Right ventricle myocardium inferior (tissue), 1 donor: ENCODE results near the gene MIEF1. TPM values are rescaled to one million over a fixed set of nuclear protein-coding genes. Genes with fewer than 3 reads are reported as not detected.

Experiments
- ATAC-seq: fragments of 200-7000 bp; cut with Tn5 transposase; one replicate; pipeline ENCODE4 v1.9.1; 2020; ENCODE audit warnings: mild to moderate bottlenecking, moderate library complexity
- DNase-seq: peaks from one replicate; pipeline ENCODE4 v3.0.0; 2021; ENCODE audit errors: missing footprints
- intact Hi-C: fragments of 100-400 bp; cut with DNase I; formaldehyde crosslinking; loops from one replicate; pipeline ENCODE4 v1.11.0; 2022
- total RNA-seq: library from RNA; stranded (reverse); fragmentation: NEBNext Ultra II Directional; extraction: Animal tissue kit (Norgen Biotek cat#: 25700); gene quantifications from one replicate; pipeline ENCODE4 v1.2.1, GENCODE V29; 2021
- donor health status: DM: no; HTN: yes; CAD: no; lungs with severe emphysema.

Gene MIEF1
- total RNA-seq, 1 donor from 2014 or later: 17.3 TPM

DNA sequence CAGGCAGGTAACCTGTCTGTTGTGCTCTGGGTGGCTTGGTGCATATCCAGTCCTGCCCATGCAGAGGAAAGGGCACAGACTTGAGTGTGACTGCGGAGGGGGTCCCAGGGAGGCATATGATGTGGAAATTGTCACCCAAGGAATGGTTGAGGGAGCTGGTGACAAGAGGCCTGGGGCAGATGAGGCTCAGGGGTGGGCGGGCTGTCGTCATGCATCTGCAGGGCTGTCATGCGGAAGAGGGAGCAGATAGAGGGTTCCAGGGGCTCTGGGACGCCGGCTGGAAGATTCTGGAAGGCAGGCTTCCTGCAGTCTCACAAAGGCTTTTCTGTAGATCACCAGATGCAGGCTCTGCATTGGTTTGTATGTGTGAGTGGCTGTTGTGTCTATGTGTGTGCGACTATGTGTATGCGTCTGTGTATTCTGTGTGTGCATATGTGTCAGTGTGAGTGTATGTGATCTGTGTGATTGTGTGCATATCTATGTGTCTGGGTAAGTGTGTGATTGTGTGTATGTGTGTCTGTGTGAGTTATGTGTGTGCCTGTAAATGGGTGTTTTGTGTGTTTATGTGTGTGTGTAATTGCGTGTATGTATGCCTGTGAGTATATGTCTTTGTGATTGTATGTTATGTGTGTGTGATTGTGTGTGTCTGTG is 60.9 kb downstream of the MIEF1 start:
- intact Hi-C loops: no loop called here
- DNase-seq: no peak
- ATAC-seq: no peak

DNA sequence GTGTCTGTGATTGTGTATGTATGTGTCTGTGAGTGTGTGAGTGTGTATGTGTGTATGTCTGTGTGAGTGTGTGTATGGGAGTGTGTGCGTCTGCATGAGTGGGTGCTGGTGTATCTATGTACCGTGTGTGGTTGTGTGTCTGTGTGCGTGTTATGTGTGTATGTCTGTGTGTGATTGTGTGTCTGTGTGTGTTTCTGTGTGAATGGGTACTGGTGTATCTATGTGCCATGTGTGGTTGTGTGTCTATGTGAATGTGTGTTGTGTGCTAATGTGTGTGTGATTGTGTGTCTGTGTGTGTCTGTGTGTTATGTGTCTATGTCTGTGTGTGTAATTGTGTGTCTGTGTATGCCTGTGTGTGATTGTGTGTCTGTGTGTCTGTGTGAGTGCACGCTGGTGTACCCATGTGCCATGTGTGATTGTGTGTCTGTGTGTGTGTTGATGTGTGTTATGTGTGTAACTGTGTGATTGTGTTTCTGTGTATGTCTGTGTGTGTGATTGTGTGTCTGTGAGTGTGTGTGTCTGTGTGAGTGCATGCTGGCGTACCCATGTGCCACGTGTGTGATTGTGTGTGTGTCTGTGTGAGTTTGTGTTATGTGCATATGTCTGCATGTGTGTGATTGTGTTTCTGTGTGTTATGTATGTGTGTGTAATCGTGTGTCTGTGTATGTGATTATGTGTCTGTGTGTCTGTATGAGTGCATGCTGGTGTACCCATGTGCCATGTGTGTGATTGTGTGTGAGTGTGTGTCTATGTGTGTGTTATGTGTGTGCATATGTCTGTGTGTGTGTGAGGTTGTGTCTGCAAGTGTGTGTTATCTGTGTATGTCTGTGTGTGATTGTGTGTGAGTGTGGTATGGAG is 61.7 kb downstream of the MIEF1 start:
- intact Hi-C loops: no loop called here
- ATAC-seq: no peak
- DNase-seq: no peak

DNA sequence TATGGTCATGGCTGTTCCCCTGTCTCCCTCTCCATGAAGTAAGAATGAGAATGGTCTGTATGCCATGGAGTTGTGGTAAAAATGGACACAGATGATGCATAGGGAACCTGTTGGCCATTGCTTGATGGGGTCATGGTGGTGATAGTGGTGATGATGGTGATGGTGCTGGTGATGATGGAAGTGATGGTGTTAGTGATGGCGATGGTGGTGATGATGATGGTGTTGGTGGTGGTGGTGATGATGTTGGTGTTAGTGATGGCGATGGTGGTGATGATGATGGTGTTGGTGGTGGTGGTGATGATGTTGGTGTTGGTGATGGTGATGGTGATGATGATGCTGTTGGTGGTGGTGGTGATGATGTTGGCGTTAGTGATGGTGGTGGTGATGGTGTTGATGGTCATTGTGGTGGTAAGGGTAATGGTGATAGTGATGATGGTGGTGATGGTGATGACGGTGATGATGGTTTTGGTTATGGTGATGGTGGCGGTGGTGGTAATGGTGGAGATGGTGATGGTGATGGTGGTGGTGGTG is 63.4 kb downstream of the MIEF1 start:
- no peak for DNase-seq
- no peak for ATAC-seq
- intact Hi-C loops: no loop called here

DNA sequence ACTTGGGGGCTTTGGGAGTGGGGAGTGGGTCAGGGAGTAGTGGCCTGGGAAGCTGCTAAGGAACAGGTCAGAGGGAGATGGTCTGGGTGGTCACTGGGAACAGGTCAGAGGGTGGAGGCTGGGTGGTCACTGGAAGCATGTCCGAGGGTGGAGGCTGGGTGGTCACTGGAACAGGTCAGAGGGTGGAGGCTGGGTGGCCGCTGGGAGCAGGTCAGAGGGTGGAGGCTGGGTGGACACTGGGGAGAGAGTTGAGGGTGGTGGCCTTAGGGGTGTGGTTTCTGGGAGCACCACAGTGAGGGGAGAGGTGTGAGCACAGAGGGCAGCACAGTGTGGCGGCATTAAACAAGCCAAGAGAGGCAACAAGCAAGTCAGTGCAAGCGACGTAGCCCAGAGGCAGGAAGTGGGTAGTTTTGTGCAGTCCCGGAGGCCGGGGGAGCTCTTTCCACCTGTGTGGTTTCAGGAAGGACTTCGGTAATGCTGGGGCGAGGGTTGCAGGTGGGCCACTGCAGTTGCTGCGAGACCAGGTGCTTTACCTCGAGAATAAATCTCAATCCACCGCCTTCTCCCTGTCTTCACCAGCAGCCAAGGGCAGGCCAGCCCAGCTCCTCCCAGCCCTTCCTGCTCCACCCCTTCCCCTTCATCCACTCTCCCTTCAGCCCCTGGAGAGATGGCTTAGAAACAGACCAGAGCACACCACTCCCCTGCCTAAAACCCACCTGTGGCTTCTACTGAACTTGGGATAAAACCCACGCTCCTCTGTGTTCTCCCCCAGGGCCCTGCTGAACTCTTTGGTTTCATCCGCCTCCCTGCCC is 65.3 kb downstream of the MIEF1 start:
- intact Hi-C loops: no loop called here
- ATAC-seq (no peak), DNase-seq (no peak)

Other genes starting within 250 kb of the MIEF1 start
- 355 TPM for gene RPL3, start 182.7 kb upstream of the MIEF1 start, total RNA-seq
- 40.5 TPM for gene SYNGR1, start 152.3 kb upstream of the MIEF1 start, total RNA-seq
- gene TAB1, start 102.5 kb upstream of the MIEF1 start, total RNA-seq: 17.3 TPM
- 5.9 TPM for gene MGAT3, start 45.3 kb upstream of the MIEF1 start, total RNA-seq
- 204 TPM for gene ATF4, start 18.3 kb downstream of the MIEF1 start, total RNA-seq
- gene RPS19BP1, start 30.5 kb downstream of the MIEF1 start, total RNA-seq: 61.9 TPM
- not detected for gene CACNA1I, start 68.5 kb downstream of the MIEF1 start, total RNA-seq